Vagina (tissue), 2 donors: ENCODE measurements around the gene CT45A10.

Source experiments
- POLR2A ChIP-seq, 2 donors: fragments of 450-650 bp; IDR thresholded peaks; one replicate each; pipeline ENCODE4 v1.6.1; 2017; ENCODE audit warnings: antibody characterized with exemption in 2 of 2, mild to moderate bottlenecking in 2 of 2, moderate library complexity in 2 of 2
- POLR2AphosphoS5 ChIP-seq, 2 donors: sonication (generic); formaldehyde crosslinking; IDR thresholded peaks; one replicate each; pipeline ENCODE4 v1.9.0; 2017; ENCODE audit warnings: antibody characterized with exemption in 2 of 2, mild to moderate bottlenecking in 2 of 2, low read depth in 1 of 2; ENCODE audit not compliant: insufficient read depth in 1 of 2
- TF ChIP-seq, protein P1 (sequence below), 3 experiments: fragments of 450-650 bp in 2 of 3; fragments of 200-600 bp in 1 of 3; sonication (generic) in 1 of 3; IDR thresholded peaks; one replicate each; pipeline ENCODE4 v1.5.1; 2017 to 2019; ENCODE audit warnings: antibody characterized with exemption in 3 of 3, mild to moderate bottlenecking in 2 of 3, moderate library complexity in 2 of 3

DNA sequence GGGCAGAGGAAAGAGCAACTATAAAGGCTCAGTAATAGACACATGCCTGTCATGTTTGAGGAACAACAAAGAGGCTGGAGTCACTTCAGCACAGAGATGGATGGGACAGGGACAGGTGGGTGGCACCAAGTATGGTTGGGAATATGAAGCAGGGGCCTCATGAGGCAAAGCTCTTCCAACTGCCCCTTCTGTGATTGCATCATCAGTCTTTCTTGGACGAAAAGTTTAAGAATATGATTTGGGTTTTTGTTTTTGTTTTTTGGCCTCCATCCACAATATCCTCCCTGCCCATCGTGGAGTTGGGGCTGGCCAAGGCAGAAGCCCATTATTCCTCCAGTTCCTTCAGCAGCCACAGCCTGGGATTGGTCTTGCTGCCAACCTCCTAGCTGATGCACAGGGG lies 34.7 kb upstream of the CT45A10 start:
- TF ChIP-seq POLR2A (IDR thresholded peaks at IDR 0.05) (no peak), POLR2AphosphoS5 (IDR thresholded peaks at IDR 0.05; ENCODE audit: insufficient read depth in 1 of 2, low read depth in 1 of 2) (no peak)
- TF ChIP-seq, protein P1, sequence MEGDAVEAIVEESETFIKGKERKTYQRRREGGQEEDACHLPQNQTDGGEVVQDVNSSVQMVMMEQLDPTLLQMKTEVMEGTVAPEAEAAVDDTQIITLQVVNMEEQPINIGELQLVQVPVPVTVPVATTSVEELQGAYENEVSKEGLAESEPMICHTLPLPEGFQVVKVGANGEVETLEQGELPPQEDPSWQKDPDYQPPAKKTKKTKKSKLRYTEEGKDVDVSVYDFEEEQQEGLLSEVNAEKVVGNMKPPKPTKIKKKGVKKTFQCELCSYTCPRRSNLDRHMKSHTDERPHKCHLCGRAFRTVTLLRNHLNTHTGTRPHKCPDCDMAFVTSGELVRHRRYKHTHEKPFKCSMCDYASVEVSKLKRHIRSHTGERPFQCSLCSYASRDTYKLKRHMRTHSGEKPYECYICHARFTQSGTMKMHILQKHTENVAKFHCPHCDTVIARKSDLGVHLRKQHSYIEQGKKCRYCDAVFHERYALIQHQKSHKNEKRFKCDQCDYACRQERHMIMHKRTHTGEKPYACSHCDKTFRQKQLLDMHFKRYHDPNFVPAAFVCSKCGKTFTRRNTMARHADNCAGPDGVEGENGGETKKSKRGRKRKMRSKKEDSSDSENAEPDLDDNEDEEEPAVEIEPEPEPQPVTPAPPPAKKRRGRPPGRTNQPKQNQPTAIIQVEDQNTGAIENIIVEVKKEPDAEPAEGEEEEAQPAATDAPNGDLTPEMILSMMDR (IDR thresholded peaks at IDR 0.05) = no peak
